HEK293 (cell line): ENCODE measurements around the gene NLRP13.

Source experiments
- CTCF ChIA-PET: fragments of 350-600 bp; formaldehyde crosslinking; extraction: SDS; loops from one replicate; lab custom pipeline; 2021; ENCODE audit warnings: antibody characterized with exemption; lab: Yijun Ruan, JAX
- POLR2A ChIA-PET: fragments of 300-600 bp; formaldehyde crosslinking; extraction: SDS; loops from one replicate; lab custom pipeline; 2020; ENCODE audit warnings: antibody characterized with exemption, inconsistent platforms; lab: Yijun Ruan, JAX
- H3K27ac ChIP-seq: fragments of 200-500 bp; sonication (Bioruptor generic); 2 replicates; pipeline ENCODE4 v1.5.1; 2014; ENCODE audit warnings: low read depth, low read length, control low read depth, inconsistent platforms; ENCODE audit errors: extremely low read depth
- H3K36me3 ChIP-seq, 2 experiments: fragments of 200-500 bp in 1 of 2; sonication (Bioruptor generic) in 1 of 2; 1 replicate in 1 of 2; 2 replicates in 1 of 2; pipeline ENCODE4 v1.5.1; 2014 to 2017; ENCODE audit warnings: inconsistent platforms in 2 of 2, low read length in 2 of 2; ENCODE audit not compliant: control insufficient read depth in 2 of 2, insufficient read depth in 1 of 2
- H3K4me1 ChIP-seq: fragments of 200-500 bp; sonication (Bioruptor generic); 2 replicates; pipeline ENCODE4 v1.5.1; 2014; ENCODE audit warnings: mild to moderate bottlenecking, low read length, inconsistent platforms; ENCODE audit not compliant: control insufficient read depth, insufficient read depth
- H3K4me3 ChIP-seq: 2 replicates; pipeline ENCODE4 v1.5.1; 2011; ENCODE audit warnings: low read depth, mild to moderate bottlenecking, control low read depth, low read length, moderate library complexity
- H3K9me3 ChIP-seq: fragments of 200-500 bp; sonication (Bioruptor generic); 2 replicates; pipeline ENCODE4 v1.5.1; 2014; ENCODE audit warnings: low read depth, low read length, inconsistent platforms; ENCODE audit not compliant: control insufficient read depth, insufficient read depth
- PRDM1 ChIP-seq: fragments of 450-650 bp; formaldehyde crosslinking; IDR thresholded peaks from 2 replicates; pipeline ENCODE4; 2016; ENCODE audit warnings: missing biosample characterization, missing genetic modification characterization
- REPIN1 ChIP-seq: fragments of 450-650 bp; formaldehyde crosslinking; IDR thresholded peaks from 2 replicates; pipeline ENCODE4 v1.5.1; 2017; ENCODE audit warnings: missing biosample characterization, missing genetic modification characterization, low read depth
- SCRT1 ChIP-seq: fragments of 450-650 bp; formaldehyde crosslinking; IDR thresholded peaks from 2 replicates; pipeline ENCODE4 v1.5.1; 2016; ENCODE audit warnings: missing biosample characterization, missing genetic modification characterization, borderline replicate concordance
- YY1 ChIP-seq: fragments of 450-650 bp; formaldehyde crosslinking; IDR thresholded peaks from 2 replicates; pipeline ENCODE4 v1.5.1; 2018; ENCODE audit warnings: missing biosample characterization, missing genetic modification characterization
- ZNF114 ChIP-seq: fragments of 450-650 bp; formaldehyde crosslinking; IDR thresholded peaks from 2 replicates; pipeline ENCODE4 v1.5.0; 2017; ENCODE audit warnings: missing biosample characterization, missing genetic modification characterization
- ZNF16 ChIP-seq: fragments of 450-650 bp; formaldehyde crosslinking; IDR thresholded peaks from 2 replicates; pipeline ENCODE4 v1.5.1; 2016; ENCODE audit warnings: low read depth, missing biosample characterization, missing genetic modification characterization
- ZNF324 ChIP-seq: fragments of 450-650 bp; formaldehyde crosslinking; IDR thresholded peaks from 2 replicates; pipeline ENCODE4 v1.5.1; 2016; ENCODE audit warnings: missing biosample characterization, missing genetic modification characterization
- ZNF335 ChIP-seq: fragments of 450-650 bp; formaldehyde crosslinking; conservative IDR thresholded peaks from 2 replicates; pipeline ENCODE4 v1.5.1; 2016; ENCODE audit warnings: missing biosample characterization, missing genetic modification characterization
- ZNF350 ChIP-seq: fragments of 450-650 bp; formaldehyde crosslinking; IDR thresholded peaks from 2 replicates; pipeline ENCODE4 v1.5.0; 2017; ENCODE audit warnings: missing biosample characterization, mild to moderate bottlenecking, missing genetic modification characterization
- ZNF366 ChIP-seq: fragments of 450-650 bp; formaldehyde crosslinking; conservative IDR thresholded peaks from 2 replicates; pipeline ENCODE4 v1.5.1; 2016; ENCODE audit warnings: missing biosample characterization, missing genetic modification characterization
- ZNF391 ChIP-seq: fragments of 450-650 bp; formaldehyde crosslinking; IDR thresholded peaks from 2 replicates; pipeline ENCODE4 v1.5.1; 2016; ENCODE audit warnings: low read depth, missing biosample characterization, missing genetic modification characterization, borderline replicate concordance
- ZNF398 ChIP-seq: fragments of 450-650 bp; formaldehyde crosslinking; IDR thresholded peaks from 2 replicates; pipeline ENCODE4 v1.5.1; 2017; ENCODE audit warnings: missing biosample characterization, missing genetic modification characterization
- ZNF404 ChIP-seq: fragments of 450-650 bp; formaldehyde crosslinking; IDR thresholded peaks from 2 replicates; pipeline ENCODE4 v1.5.1; 2017; ENCODE audit warnings: missing biosample characterization, missing genetic modification characterization
- ZNF416 ChIP-seq: fragments of 450-650 bp; formaldehyde crosslinking; IDR thresholded peaks from 2 replicates; pipeline ENCODE4 v1.5.1; 2016; ENCODE audit warnings: missing biosample characterization, missing genetic modification characterization
- ZNF449 ChIP-seq: fragments of 450-650 bp; formaldehyde crosslinking; IDR thresholded peaks from 2 replicates; pipeline ENCODE4 v1.5.1; 2017; ENCODE audit warnings: missing biosample characterization, mild to moderate bottlenecking, missing genetic modification characterization, moderate library complexity
- ZNF514 ChIP-seq: fragments of 450-650 bp; formaldehyde crosslinking; IDR thresholded peaks from 2 replicates; pipeline ENCODE4 v1.5.1; 2016; ENCODE audit warnings: missing biosample characterization, missing genetic modification characterization
- ZNF558 ChIP-seq: fragments of 450-650 bp; formaldehyde crosslinking; IDR thresholded peaks from 2 replicates; pipeline ENCODE4 v1.5.1; 2016; ENCODE audit warnings: missing biosample characterization, missing genetic modification characterization
- ZNF645 ChIP-seq: fragments of 450-650 bp; formaldehyde crosslinking; IDR thresholded peaks from 2 replicates; pipeline ENCODE4; 2016; ENCODE audit warnings: missing biosample characterization, missing genetic modification characterization
- ZNF677 ChIP-seq: fragments of 450-650 bp; IDR thresholded peaks from 2 replicates; pipeline ENCODE4 v1.5.0; 2018; ENCODE audit warnings: missing biosample characterization, mild to moderate bottlenecking, missing genetic modification characterization, moderate library complexity
- ZNF704 ChIP-seq: fragments of 450-650 bp; formaldehyde crosslinking; IDR thresholded peaks from 2 replicates; pipeline ENCODE4 v1.5.1; 2016; ENCODE audit warnings: missing biosample characterization, missing genetic modification characterization
- ZNF707 ChIP-seq: fragments of 450-650 bp; formaldehyde crosslinking; IDR thresholded peaks from 2 replicates; pipeline ENCODE4 v1.5.1; 2016; ENCODE audit warnings: missing biosample characterization, missing genetic modification characterization
- ZNF777 ChIP-seq: fragments of 450-650 bp; formaldehyde crosslinking; IDR thresholded peaks from 2 replicates; pipeline ENCODE4 v1.5.1; 2017; ENCODE audit warnings: missing biosample characterization, missing genetic modification characterization, borderline replicate concordance

The NLRP13 gene

GRCh38 chr19:55857974-55858373 lies 74.2 kb downstream of the NLRP13 start (continued):
- TF ChIP-seq ZNF335 (no peak), ZNF777 (tag by site-specific recombination) (no peak), ZNF114 (tag by site-specific recombination) (no peak), ZNF416 (tag by site-specific recombination) (no peak), REPIN1 (no peak)

- CTCF ChIA-PET = interaction anchor here (1.0 kb wide), 1 partner anchor 48 kb away, joined by 5 read pairs; no protein-coding TSS in a partner anchor
- no peak overlapping the region for H3K4me3 ChIP-seq
- no peaks in the 10 kb centered on the region for H3K36me3 ChIP-seq
- POLR2A ChIA-PET = no interaction called here
- no peak for TF ChIP-seq ZNF404
- no peak for TF ChIP-seq ZNF704 (tag by site-specific recombination)
- TF ChIP-seq PRDM1 = no peak
- no peak for TF ChIP-seq YY1 (tag by site-specific recombination)
- TF ChIP-seq ZNF16 = no peak
- no peak for TF ChIP-seq ZNF335
- no peak for TF ChIP-seq ZNF449 (tag by site-specific recombination)
- TF ChIP-seq ZNF398 = no peak
- no peak for TF ChIP-seq ZNF707 (tag by site-specific recombination)
- TF ChIP-seq ZNF366 (tag by site-specific recombination) = no peak
- H3K27ac ChIP-seq = no peak overlapping the region
- no peaks in the 10 kb centered on the region for H3K9me3 ChIP-seq
- H3K4me1 ChIP-seq = no peaks in the 10 kb centered on the region
Measured at GRCh38 chr19:55857149-55857548, 75.0 kb downstream of the NLRP13 start.

- Histone ChIP-seq H3K4me3 (no peak overlapping the region), H3K4me1 (no peaks in the 10 kb centered on the region), H3K27ac (no peak overlapping the region), H3K9me3 (no peaks in the 10 kb centered on the region), H3K36me3 (no peaks in the 10 kb centered on the region)
- TF ChIP-seq ZNF677 (tag by site-specific recombination) (no peak), ZNF645 (tag by site-specific recombination) (no peak), ZNF558 (no peak), ZNF514 (tag by site-specific recombination) (no peak), ZNF324 (tag by site-specific recombination) (no peak), ZNF391 (tag by site-specific recombination) (no peak), SCRT1 (tag by site-specific recombination) (no peak), ZNF404 (no peak), ZNF350 (no peak)
- POLR2A ChIA-PET = no interaction called here
- CTCF ChIA-PET = no interaction called here
Measured at GRCh38 chr19:55855160-55855559, 77.0 kb downstream of the NLRP13 start.
